ENCODE measurements around the gene SPARC.

DNA sequence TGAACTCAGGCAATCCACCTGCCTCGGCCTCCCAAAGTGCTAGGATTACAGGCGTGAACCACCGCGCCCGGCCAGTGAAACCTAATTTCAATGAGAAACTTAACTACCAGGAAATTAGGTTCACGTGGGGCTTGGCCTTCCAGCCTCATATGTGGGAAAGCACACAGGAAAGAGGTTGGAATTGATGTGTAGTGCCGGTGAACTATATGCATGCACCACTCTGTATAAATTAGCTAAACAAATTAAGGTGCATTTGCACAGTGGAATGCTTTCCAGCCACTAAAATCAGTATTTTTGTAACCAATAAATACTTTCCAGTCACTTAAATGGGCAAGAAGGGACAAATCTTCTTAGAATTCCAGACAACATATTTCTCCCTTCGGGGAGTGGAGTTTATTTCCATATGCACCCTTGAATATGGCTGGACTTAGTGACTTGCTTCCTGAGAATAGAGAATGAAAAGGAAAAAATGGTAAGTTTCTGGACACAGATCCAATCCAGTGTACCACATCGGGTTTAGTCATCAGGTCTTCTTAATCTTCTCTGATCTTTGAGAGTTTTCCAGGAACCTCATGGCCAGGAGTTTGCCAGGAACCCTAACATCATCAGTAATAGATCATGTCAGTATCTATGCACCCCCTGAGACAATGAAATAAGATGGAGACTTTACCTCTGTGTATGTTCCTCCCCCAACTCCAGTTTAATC is 46.8 kb upstream of the SPARC start:
- TF ChIP-seq EZH2 (IDR thresholded peaks at IDR 0.05) (no peak), EZH2phosphoT487 (IDR thresholded peaks at IDR 0.05) (no peak)
- TF ChIP-seq, protein P1, sequence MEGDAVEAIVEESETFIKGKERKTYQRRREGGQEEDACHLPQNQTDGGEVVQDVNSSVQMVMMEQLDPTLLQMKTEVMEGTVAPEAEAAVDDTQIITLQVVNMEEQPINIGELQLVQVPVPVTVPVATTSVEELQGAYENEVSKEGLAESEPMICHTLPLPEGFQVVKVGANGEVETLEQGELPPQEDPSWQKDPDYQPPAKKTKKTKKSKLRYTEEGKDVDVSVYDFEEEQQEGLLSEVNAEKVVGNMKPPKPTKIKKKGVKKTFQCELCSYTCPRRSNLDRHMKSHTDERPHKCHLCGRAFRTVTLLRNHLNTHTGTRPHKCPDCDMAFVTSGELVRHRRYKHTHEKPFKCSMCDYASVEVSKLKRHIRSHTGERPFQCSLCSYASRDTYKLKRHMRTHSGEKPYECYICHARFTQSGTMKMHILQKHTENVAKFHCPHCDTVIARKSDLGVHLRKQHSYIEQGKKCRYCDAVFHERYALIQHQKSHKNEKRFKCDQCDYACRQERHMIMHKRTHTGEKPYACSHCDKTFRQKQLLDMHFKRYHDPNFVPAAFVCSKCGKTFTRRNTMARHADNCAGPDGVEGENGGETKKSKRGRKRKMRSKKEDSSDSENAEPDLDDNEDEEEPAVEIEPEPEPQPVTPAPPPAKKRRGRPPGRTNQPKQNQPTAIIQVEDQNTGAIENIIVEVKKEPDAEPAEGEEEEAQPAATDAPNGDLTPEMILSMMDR (IDR thresholded peaks at IDR 0.05), result no peak
